OCI-LY7 (cell line): Measurements from ENCODE around the gene KPTN. TPM values are rescaled to one million over a fixed set of nuclear protein-coding genes. Genes with fewer than 3 reads are reported as not detected.

Experiments used
- BruUV-seq: library from RNA; stranded (reverse); fragments of 400-500 nt; replicated peaks from 2 replicates; lab custom pipeline; 2021; lab: Mats Ljungman, UMichigan
- CTCF ChIA-PET: fragments of 300-600 bp; sonication (Branson Sonifier 250); formaldehyde crosslinking; loops from one replicate; lab custom pipeline; 2022; ENCODE audit warnings: antibody characterized with exemption; ENCODE audit not compliant: unreplicated experiment; lab: Charles Lee
- POLR2A ChIA-PET: fragments of 300-600 bp; sonication (Branson Sonifier 250); formaldehyde crosslinking; loops from one replicate; lab custom pipeline; 2022; ENCODE audit warnings: antibody characterized with exemption; lab: Charles Lee
- DNase-seq: peaks from one replicate; pipeline ENCODE4 v3.0.0-alpha.2; 2015; ENCODE audit warnings: low spot score
- H2AFZ ChIP-seq: fragments of 200-600 bp; sonication (generic), shearing (Covaris generic); 2 replicates; pipeline ENCODE4 v1.6.1; 2014; ENCODE audit warnings: mild to moderate bottlenecking, antibody characterized with exemption, low read length, moderate library complexity
- H3K27ac ChIP-seq: fragments of 200-600 bp; sonication (generic); 2 replicates; pipeline ENCODE4 v1.5.1; 2014; ENCODE audit warnings: mixed run types, low read depth, mild to moderate bottlenecking, moderate library complexity, low read length, inconsistent platforms; ENCODE audit not compliant: poor library complexity, severe bottlenecking
- H3K36me3 ChIP-seq: fragments of 200-600 bp; sonication (generic); 2 replicates; pipeline ENCODE4 v1.6.1; 2014; ENCODE audit warnings: mild to moderate bottlenecking, antibody characterized with exemption, low read length, moderate library complexity, mixed read lengths; ENCODE audit not compliant: insufficient read depth
- H3K4me1 ChIP-seq: fragments of 200-600 bp; sonication (generic); 2 replicates; pipeline ENCODE4 v1.5.1; 2014; ENCODE audit warnings: mild to moderate bottlenecking, low read length; ENCODE audit not compliant: insufficient read depth, poor library complexity, severe bottlenecking
- H3K4me2 ChIP-seq: fragments of 200-600 bp; sonication (generic); 2 replicates; pipeline ENCODE4 v1.6.1; 2014; ENCODE audit warnings: mild to moderate bottlenecking, low read length
- H3K4me3 ChIP-seq: fragments of 200-600 bp; sonication (generic); 2 replicates; pipeline ENCODE4 v1.5.1; 2014; ENCODE audit warnings: mild to moderate bottlenecking, low read depth, low read length; ENCODE audit not compliant: poor library complexity, severe bottlenecking
- H3K79me2 ChIP-seq: fragments of 200-600 bp; sonication (generic); 2 replicates; pipeline ENCODE4 v1.6.1; 2016; ENCODE audit warnings: low read depth, mild to moderate bottlenecking, low read length, moderate library complexity, mixed read lengths; ENCODE audit not compliant: insufficient read depth
- H3K9me2 ChIP-seq: fragments of 200-600 bp; sonication (generic); 2 replicates; pipeline ENCODE4 v1.6.1; 2016; ENCODE audit warnings: mild to moderate bottlenecking, low read length, mixed read lengths; ENCODE audit not compliant: insufficient read depth
- H3K9me3 ChIP-seq: fragments of 200-600 bp; sonication (generic); 2 replicates; pipeline ENCODE4 v1.6.1; 2014; ENCODE audit warnings: mild to moderate bottlenecking, mixed run types, low read length, mixed read lengths
- H4K20me1 ChIP-seq: fragments of 200-600 bp; sonication (generic); 2 replicates; pipeline ENCODE4 v1.6.1; 2014; ENCODE audit warnings: mild to moderate bottlenecking, antibody characterized with exemption, low read length, moderate library complexity, mixed read lengths; ENCODE audit not compliant: insufficient read depth
- EZH2phosphoT487 ChIP-seq: fragments of 200-600 bp; sonication (generic); IDR thresholded peaks from 2 replicates; pipeline ENCODE4 v1.6.1; 2018; ENCODE audit warnings: low read depth, borderline replicate concordance, mild to moderate bottlenecking, mixed run types, antibody characterized with exemption, low read length, moderate library complexity, mixed read lengths
- intact Hi-C: fragments of 100-400 bp; cut with micrococcal nuclease; formaldehyde crosslinking; loops from one replicate; pipeline ENCODE4 v1.10.0; 2022; ENCODE audit not compliant: unreplicated experiment
- total RNA-seq, 2 experiments: library from RNA; depleted of rRNA in 1 of 2; stranded (reverse); fragments of >200 nt in 1 of 2; shearing (Covaris generic) in 1 of 2; gene quantifications; 2 replicates each; pipeline ENCODE4 v1.2.3, GENCODE V29; 2014 to 2022
- TF ChIP-seq, protein P1 (sequence below): fragments of 200-600 bp; sonication (generic); conservative IDR thresholded peaks from 2 replicates; pipeline ENCODE4 v1.5.1; 2014; ENCODE audit warnings: mild to moderate bottlenecking, antibody characterized with exemption, low read length, moderate library complexity, mixed read lengths

KPTN gene
- total RNA-seq, 2 experiments from 2014 or later = 13.6 to 14.0 TPM

DNA sequence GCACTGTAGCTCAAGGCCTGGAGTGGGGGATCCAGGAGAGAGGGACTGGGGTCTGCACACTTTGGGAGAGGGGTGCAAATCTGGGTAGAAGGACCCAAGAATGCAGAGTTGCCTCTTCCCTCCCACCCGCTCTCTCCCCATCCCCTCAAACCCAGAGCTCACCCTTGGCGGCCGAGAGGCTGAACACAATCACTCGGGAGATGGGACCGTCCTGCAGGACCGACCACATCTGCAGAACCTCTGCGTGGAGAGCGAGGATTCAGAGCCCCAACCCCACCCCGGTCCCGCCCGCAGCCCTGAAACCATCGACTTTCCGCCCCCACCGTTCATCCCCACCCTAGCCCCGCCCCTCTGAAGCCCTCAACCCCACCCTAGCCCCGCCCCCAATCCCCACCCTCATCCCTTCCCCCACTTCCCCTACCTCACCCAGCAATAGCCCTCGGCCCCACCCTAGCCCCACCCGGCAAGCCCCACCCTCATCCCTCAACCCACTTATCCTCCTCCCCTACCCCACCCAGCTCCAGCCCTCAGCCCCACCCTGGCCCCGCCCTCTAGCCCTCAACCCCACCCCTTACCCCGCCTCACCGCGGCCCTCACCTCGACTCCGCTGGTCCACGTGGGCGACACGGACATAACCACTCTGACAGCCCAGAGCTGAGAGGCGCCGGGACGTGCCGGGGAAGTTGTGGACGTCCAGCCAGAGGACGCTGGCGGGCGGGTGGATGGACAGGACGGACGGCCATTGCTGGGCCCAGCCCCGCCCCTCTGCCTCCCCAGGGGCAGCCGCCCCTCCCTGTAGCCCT, 4.1 kb downstream of the KPTN start:
- no peak overlapping the region for H3K4me2 ChIP-seq
- H3K27ac ChIP-seq = no peak overlapping the region
- TF ChIP-seq, protein P1, sequence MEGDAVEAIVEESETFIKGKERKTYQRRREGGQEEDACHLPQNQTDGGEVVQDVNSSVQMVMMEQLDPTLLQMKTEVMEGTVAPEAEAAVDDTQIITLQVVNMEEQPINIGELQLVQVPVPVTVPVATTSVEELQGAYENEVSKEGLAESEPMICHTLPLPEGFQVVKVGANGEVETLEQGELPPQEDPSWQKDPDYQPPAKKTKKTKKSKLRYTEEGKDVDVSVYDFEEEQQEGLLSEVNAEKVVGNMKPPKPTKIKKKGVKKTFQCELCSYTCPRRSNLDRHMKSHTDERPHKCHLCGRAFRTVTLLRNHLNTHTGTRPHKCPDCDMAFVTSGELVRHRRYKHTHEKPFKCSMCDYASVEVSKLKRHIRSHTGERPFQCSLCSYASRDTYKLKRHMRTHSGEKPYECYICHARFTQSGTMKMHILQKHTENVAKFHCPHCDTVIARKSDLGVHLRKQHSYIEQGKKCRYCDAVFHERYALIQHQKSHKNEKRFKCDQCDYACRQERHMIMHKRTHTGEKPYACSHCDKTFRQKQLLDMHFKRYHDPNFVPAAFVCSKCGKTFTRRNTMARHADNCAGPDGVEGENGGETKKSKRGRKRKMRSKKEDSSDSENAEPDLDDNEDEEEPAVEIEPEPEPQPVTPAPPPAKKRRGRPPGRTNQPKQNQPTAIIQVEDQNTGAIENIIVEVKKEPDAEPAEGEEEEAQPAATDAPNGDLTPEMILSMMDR = no peak
- TF ChIP-seq EZH2phosphoT487 = no peak
- no peak overlapping the region for H2AFZ ChIP-seq
- intact Hi-C loops = loop anchor here (10.0 kb wide), 1 partner anchor 125 kb away; the partner anchor contains the start of gene BICRA
- peaks cover 5% of the 10 kb centered on the region for H3K4me1 ChIP-seq
- no peak for DNase-seq
- no peaks in the 10 kb centered on the region for H4K20me1 ChIP-seq
- H3K9me2 ChIP-seq = no peaks in the 10 kb centered on the region
- ChIA-PET CTCF (no interaction called here), POLR2A (no interaction called here)
- H3K36me3 ChIP-seq = no peaks in the 10 kb centered on the region
- H3K79me2 ChIP-seq = no peaks in the 10 kb centered on the region; the same call in 1 of the 2 replicates
- BruUV-seq = no TSS peak
- H3K9me3 ChIP-seq = no peaks in the 10 kb centered on the region
- no peak overlapping the region for H3K4me3 ChIP-seq

DNA sequence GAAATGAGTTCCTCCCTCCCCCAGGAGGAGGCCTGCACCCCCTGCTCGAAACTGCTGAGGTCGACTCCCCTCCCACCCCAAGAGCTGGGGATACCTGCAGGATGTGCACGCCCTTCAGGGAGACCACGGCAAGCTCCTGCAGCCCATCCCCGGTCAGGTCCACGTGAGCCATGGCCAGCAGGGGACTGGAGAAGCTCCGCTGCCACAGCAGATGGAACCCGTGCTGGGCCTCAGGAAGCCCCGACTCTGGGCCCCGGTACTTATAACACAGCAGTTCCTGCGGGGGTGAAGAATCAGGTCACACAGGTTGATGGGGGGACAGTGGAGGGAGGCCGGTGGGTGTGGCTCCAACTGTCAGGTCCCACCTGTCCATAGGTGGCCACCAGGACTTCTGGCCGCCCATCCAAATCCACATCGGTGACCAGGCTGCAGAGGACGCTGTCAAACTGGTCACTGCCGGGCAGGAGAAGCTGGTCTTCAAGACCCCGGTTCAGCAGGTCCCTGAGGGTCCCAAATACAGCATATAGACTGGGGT, 7.5 kb downstream of the KPTN start:
- Histone ChIP-seq H3K9me2 (no peaks in the 10 kb centered on the region), H2AFZ (no peak overlapping the region), H3K4me3 (no peak overlapping the region), H3K79me2 (no peaks in the 10 kb centered on the region), H4K20me1 (no peaks in the 10 kb centered on the region), H3K9me3 (no peaks in the 10 kb centered on the region), H3K36me3 (no peaks in the 10 kb centered on the region), H3K4me2 (no peak overlapping the region), H3K27ac (no peak overlapping the region), H3K4me1 (no peaks in the 10 kb centered on the region)
- POLR2A ChIA-PET = interaction anchor here (0.7 kb wide), 1 partner anchor 9 kb away, joined by 5 read pairs; no protein-coding TSS in a partner anchor
- intact Hi-C loops = no loop called here
- no TSS peak for BruUV-seq
- no peak for DNase-seq
- TF ChIP-seq EZH2phosphoT487 = no peak
- TF ChIP-seq, protein P1 = no peak
- CTCF ChIA-PET = no interaction called here

DNA sequence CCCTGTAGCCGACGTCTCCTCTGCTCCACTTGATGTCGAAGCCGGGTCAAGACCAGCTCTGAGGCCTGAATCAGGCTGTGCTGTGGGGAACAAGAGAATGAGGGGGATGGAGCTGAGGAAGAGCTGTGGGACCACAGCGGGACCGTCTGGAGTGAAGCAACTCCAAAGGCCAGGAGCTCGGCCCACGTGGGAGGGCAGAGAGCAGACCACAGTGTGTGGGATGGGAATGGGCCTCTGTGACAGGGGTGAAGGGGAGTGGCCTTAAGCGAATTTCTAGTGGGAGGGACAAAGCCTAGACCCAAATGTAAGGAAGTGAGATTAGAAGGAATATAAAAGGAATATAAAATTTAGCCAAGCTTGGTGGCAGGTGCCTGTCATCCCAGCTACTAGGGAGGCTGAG, 8.6 kb downstream of the KPTN start:
- Histone ChIP-seq H3K9me2 (no peaks in the 10 kb centered on the region), H3K27ac (no peak overlapping the region), H3K79me2 (no peaks in the 10 kb centered on the region), H3K4me2 (no peak overlapping the region), H3K9me3 (no peaks in the 10 kb centered on the region), H4K20me1 (no peaks in the 10 kb centered on the region), H3K4me3 (no peak overlapping the region), H3K36me3 (no peaks in the 10 kb centered on the region), H3K4me1 (no peaks in the 10 kb centered on the region), H2AFZ (no peak overlapping the region)
- ChIA-PET CTCF (no interaction called here), POLR2A (interaction anchor here (0.6 to 0.7 kb wide), 3 partner anchors 10 to 215 kb away, joined by 3 to 5 read pairs (median 3); no protein-coding TSS in a partner anchor)
- no TSS peak for BruUV-seq
- DNase-seq = no peak
- intact Hi-C loops = no loop called here
- TF ChIP-seq, protein P1 = no peak
- TF ChIP-seq EZH2phosphoT487 = no peak
